ENCODE data around the gene STAC. TPM values are rescaled to one million over a fixed set of nuclear protein-coding genes. Genes with fewer than 3 reads are reported as not detected.

STAC gene
- 0.93 and 1.3 TPM in 2 replicates for total RNA-seq
- long read RNA-seq, partial matches to known transcripts: 0 of 1 reads
- long read RNA-seq, other reads (novel, unspliced or antisense): 1 of 1 reads

- H3K27ac Mint-ChIP-seq (ENCODE audit: unreplicated experiment): no peak within 1 kb of the TSS
- H3K27me3 Mint-ChIP-seq (ENCODE audit: low read depth): peaks cover 40% of the 10 kb centered on the region
- no peaks in the 10 kb centered on the region for H3K36me3 Mint-ChIP-seq (ENCODE audit: low read depth)
- H3K9me3 Mint-ChIP-seq: no peaks in the 10 kb centered on the region
- peak within 1 kb of the TSS; percentile 87 for H3K4me3 Mint-ChIP-seq
- DNase-seq (ENCODE audit: low read depth, low spot score): peak; percentile 43
- no peak for TF ChIP-seq CTCF (conservative IDR thresholded peaks at IDR 0.05)
- H3K4me1 Mint-ChIP-seq: peaks cover 9% of the 10 kb centered on the region
Observed at GRCh38 chr3:36380221-36381031, at the start of gene STAC. STAC (plus strand) TSS chr3:36380504; CDS start chr3:36380644, 140 bp downstream.

DNA sequence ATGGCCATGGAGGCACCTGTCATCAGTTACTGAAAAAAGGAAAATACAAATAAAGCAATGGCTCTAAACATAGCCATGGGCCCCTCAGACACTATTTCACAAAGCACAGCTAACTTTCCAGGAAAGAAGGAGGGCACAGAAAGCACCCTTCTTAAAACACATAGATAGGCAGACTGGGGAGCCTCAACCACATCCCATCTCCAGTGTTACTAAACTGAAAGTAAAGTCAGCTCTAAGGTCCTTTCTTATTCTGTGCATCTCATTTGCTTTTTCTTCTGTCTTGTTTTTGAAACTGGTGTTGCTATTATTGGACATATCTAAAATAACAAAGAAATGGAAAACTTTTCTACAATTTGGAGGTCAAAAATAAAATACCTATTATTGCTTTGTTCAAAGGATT lies 48.2 kb upstream of the STAC start:
- DNase-seq (ENCODE audit: low read depth, low spot score): no peak
- Mint-ChIP-seq H3K36me3 (ENCODE audit: low read depth) (no peaks in the 10 kb centered on the region), H3K4me1 (no peaks in the 10 kb centered on the region), H3K27me3 (ENCODE audit: low read depth) (no peaks in the 10 kb centered on the region), H3K4me3 (no peak overlapping the region), H3K9me3 (peaks cover 2% of the 10 kb centered on the region), H3K27ac (ENCODE audit: unreplicated experiment) (no peak overlapping the region)
- TF ChIP-seq CTCF (conservative IDR thresholded peaks at IDR 0.05): no peak

DNA sequence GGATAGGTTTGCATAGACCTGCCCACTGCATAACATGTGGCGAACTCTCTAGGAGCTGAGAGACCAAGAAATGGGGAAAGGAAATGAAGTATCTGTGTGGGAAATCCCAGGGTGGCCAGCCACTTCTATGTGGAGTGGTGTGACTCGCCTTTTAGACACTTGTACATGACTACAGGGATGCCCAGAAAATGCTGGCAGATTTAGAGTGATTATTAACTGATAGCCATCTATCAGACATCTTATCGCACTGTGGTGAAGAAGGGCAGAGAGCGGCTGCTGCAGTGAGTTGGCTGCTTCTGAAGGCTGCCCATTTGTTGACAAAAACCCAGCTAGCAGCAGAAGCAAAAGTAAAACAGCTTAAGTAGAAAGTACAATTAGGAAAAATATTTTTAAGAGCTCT lies 18.1 kb upstream of the STAC start:
- H3K36me3 Mint-ChIP-seq (ENCODE audit: low read depth): peaks cover 2% of the 10 kb centered on the region
- DNase-seq (ENCODE audit: low read depth, low spot score): no peak
- H3K4me3 Mint-ChIP-seq: no peak overlapping the region
- no peak overlapping the region for H3K27ac Mint-ChIP-seq (ENCODE audit: unreplicated experiment)
- no peaks in the 10 kb centered on the region for H3K4me1 Mint-ChIP-seq
- TF ChIP-seq CTCF (conservative IDR thresholded peaks at IDR 0.05): no peak
- H3K9me3 Mint-ChIP-seq: peaks cover 5% of the 10 kb centered on the region
- H3K27me3 Mint-ChIP-seq (ENCODE audit: low read depth): no peaks in the 10 kb centered on the region

- Mint-ChIP-seq H3K36me3 (ENCODE audit: low read depth) (peaks cover 2% of the 10 kb centered on the region), H3K27ac (ENCODE audit: unreplicated experiment) (no peak overlapping the region), H3K4me3 (no peak overlapping the region), H3K9me3 (peaks cover 5% of the 10 kb centered on the region), H3K27me3 (ENCODE audit: low read depth) (no peaks in the 10 kb centered on the region), H3K4me1 (no peaks in the 10 kb centered on the region)
- no peak for DNase-seq (ENCODE audit: low read depth, low spot score)
- TF ChIP-seq CTCF (conservative IDR thresholded peaks at IDR 0.05): no peak
Observed at GRCh38 chr3:36362973-36363372, 17.3 kb upstream of the STAC start.

DNA sequence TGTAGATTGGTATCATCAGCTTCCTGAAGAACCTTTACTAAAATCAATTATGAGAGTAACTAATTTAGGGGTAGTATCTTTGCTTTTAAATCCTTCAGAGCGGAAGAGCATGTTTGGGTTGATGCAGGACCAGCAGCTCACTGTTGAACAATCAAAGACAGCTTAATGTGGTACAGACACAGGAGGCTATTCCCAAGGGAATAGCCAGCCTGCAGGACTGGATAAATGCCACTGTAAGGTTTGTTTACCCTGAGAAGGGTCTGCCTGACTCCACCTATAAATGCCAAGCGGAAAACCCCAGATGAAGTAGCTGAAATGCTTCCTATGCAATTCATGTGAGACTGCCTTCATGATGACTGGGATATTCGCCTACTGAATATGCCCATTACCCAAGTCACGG lies 16.0 kb upstream of the STAC start:
- Mint-ChIP-seq H3K4me3 (no peak overlapping the region), H3K36me3 (ENCODE audit: low read depth) (no peaks in the 10 kb centered on the region), H3K27me3 (ENCODE audit: low read depth) (no peaks in the 10 kb centered on the region), H3K9me3 (peaks cover 5% of the 10 kb centered on the region), H3K4me1 (no peaks in the 10 kb centered on the region), H3K27ac (ENCODE audit: unreplicated experiment) (no peak overlapping the region)
- no peak for DNase-seq (ENCODE audit: low read depth, low spot score)
- TF ChIP-seq CTCF (conservative IDR thresholded peaks at IDR 0.05): no peak

Data from neural crest cell (in vitro differentiated cells).